Astrocyte (in vitro differentiated cells and primary cell): ENCODE data around the gene NECTIN4. TPM values are rescaled to one million over a fixed set of nuclear protein-coding genes. Genes with fewer than 3 reads are reported as not detected.

Experiments used
- DNase-seq: peaks from one replicate; pipeline ENCODE4 v3.0.0-alpha.2; 2010; ENCODE audit warnings: low read depth
- FAIRE-seq: peaks from 2 replicates; lab custom pipeline; 2011; peaks lifted over from hg19 to GRCh38; lab: Jason Lieb, UNC
- H2AFZ ChIP-seq: 2 replicates; pipeline ENCODE4 v1.6.0; 2012; ENCODE audit warnings: low read depth, low read length, inconsistent platforms
- H3K27ac ChIP-seq: 2 replicates; pipeline ENCODE4 v1.5.1; 2011; ENCODE audit warnings: low read depth, low read length, inconsistent platforms
- H3K27me3 ChIP-seq: 2 replicates; pipeline ENCODE4 v1.6.0; 2011; ENCODE audit warnings: low read length, inconsistent platforms; ENCODE audit not compliant: insufficient read depth
- H3K36me3 ChIP-seq: 2 replicates; pipeline ENCODE4 v1.5.1; 2011; ENCODE audit warnings: low read length, inconsistent platforms; ENCODE audit not compliant: insufficient read depth
- H3K4me1 ChIP-seq: 2 replicates; pipeline ENCODE4 v1.5.1; 2011; ENCODE audit warnings: low read length, inconsistent platforms; ENCODE audit not compliant: insufficient read depth
- H3K4me2 ChIP-seq: 2 replicates; pipeline ENCODE4 v1.6.0; 2012; ENCODE audit warnings: low read length, inconsistent platforms
- H3K4me3 ChIP-seq: 2 replicates; pipeline ENCODE4 v1.5.1; 2011; ENCODE audit warnings: low read depth, mild to moderate bottlenecking, low read length, inconsistent platforms; ENCODE audit not compliant: insufficient read depth
- H3K79me2 ChIP-seq: 2 replicates; pipeline ENCODE4 v1.6.0; 2012; ENCODE audit warnings: mild to moderate bottlenecking, low read length, inconsistent platforms; ENCODE audit not compliant: insufficient read depth
- H3K9ac ChIP-seq: 2 replicates; pipeline ENCODE4 v1.6.0; 2012; ENCODE audit warnings: mild to moderate bottlenecking, low read length, inconsistent platforms
- H3K9me3 ChIP-seq: 2 replicates; pipeline ENCODE4 v1.5.1; 2012; ENCODE audit warnings: low read depth, mild to moderate bottlenecking, low read length, inconsistent platforms; ENCODE audit not compliant: insufficient read depth
- H4K20me1 ChIP-seq: 2 replicates; pipeline ENCODE4 v1.6.0; 2012; ENCODE audit warnings: low read length, inconsistent platforms; ENCODE audit not compliant: insufficient read depth
- H3K27ac Mint-ChIP-seq: one replicate; pipeline ENCODE4 v1.8.0; 2021; ENCODE audit warnings: mild to moderate bottlenecking, mixed read lengths; ENCODE audit not compliant: unreplicated experiment
- H3K27me3 Mint-ChIP-seq: one replicate; pipeline ENCODE4 v1.8.0; 2021; ENCODE audit warnings: low read depth, mixed read lengths; ENCODE audit not compliant: unreplicated experiment
- H3K36me3 Mint-ChIP-seq: one replicate; pipeline ENCODE4 v1.8.0; 2021; ENCODE audit warnings: low read depth, mixed read lengths; ENCODE audit not compliant: unreplicated experiment
- H3K4me1 Mint-ChIP-seq: one replicate; pipeline ENCODE4 v1.8.0; 2021; ENCODE audit warnings: low read depth, mixed read lengths; ENCODE audit not compliant: unreplicated experiment
- H3K4me3 Mint-ChIP-seq: one replicate; pipeline ENCODE4 v1.8.0; 2021; ENCODE audit warnings: mild to moderate bottlenecking, moderate library complexity, mixed read lengths; ENCODE audit not compliant: unreplicated experiment
- H3K9me3 Mint-ChIP-seq: one replicate; pipeline ENCODE4 v1.8.0; 2021; ENCODE audit warnings: mild to moderate bottlenecking, mixed read lengths; ENCODE audit not compliant: unreplicated experiment
- EZH2 ChIP-seq: IDR thresholded peaks from 2 replicates; pipeline ENCODE4 v1.6.1; 2012; ENCODE audit warnings: mild to moderate bottlenecking, low read length, inconsistent platforms; ENCODE audit not compliant: insufficient read depth
- total RNA-seq: library from RNA; stranded (reverse); gene quantifications from 2 replicates; pipeline ENCODE4 v1.2.1, GENCODE V29; 2021
- TF ChIP-seq, protein P1 (sequence below): IDR thresholded peaks from 2 replicates; pipeline ENCODE4 v1.5.1; 2011; ENCODE audit warnings: low read depth, mild to moderate bottlenecking, inconsistent platforms, low read length, moderate library complexity; ENCODE audit not compliant: insufficient read depth

Gene NECTIN4
- total RNA-seq, 1 donor from 2014 or later: 1.9 TPM

DNA sequence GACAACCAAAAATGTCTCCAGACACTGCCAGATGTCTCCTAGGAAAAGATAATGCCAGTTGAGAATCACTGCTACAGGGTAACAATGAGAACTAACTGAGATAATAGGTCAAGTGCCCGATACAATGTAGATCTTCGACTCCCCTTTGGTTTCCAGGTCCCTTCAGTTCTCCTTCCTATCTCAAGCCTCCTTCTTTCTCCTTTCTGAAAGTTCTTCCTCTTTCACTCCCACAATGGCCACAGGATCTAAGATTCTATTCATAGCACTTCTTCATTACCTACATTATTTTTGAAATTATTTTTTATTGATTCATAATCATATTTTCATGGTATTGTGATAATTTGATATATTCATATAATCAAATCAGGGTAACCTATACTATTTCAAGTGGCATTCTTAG lies 22.2 kb upstream of the NECTIN4 start:
- peaks cover 15% of the 10 kb centered on the region for H3K4me1 Mint-ChIP-seq
- no peak overlapping the region for H3K27ac Mint-ChIP-seq
- no peak overlapping the region for H3K4me2 ChIP-seq
- no peak overlapping the region for H3K9ac ChIP-seq
- no peak overlapping the region for H3K27ac ChIP-seq
- H3K36me3 ChIP-seq: peaks cover 9% of the 10 kb centered on the region
- TF ChIP-seq EZH2: no peak
- TF ChIP-seq, protein P1, sequence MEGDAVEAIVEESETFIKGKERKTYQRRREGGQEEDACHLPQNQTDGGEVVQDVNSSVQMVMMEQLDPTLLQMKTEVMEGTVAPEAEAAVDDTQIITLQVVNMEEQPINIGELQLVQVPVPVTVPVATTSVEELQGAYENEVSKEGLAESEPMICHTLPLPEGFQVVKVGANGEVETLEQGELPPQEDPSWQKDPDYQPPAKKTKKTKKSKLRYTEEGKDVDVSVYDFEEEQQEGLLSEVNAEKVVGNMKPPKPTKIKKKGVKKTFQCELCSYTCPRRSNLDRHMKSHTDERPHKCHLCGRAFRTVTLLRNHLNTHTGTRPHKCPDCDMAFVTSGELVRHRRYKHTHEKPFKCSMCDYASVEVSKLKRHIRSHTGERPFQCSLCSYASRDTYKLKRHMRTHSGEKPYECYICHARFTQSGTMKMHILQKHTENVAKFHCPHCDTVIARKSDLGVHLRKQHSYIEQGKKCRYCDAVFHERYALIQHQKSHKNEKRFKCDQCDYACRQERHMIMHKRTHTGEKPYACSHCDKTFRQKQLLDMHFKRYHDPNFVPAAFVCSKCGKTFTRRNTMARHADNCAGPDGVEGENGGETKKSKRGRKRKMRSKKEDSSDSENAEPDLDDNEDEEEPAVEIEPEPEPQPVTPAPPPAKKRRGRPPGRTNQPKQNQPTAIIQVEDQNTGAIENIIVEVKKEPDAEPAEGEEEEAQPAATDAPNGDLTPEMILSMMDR: no peak
- H4K20me1 ChIP-seq: peaks cover 73% of the 10 kb centered on the region
- H3K27me3 Mint-ChIP-seq: no peaks in the 10 kb centered on the region
- H3K9me3 Mint-ChIP-seq: no peaks in the 10 kb centered on the region
- H3K4me1 ChIP-seq: peaks cover 11% of the 10 kb centered on the region
- FAIRE-seq (no peak), DNase-seq (no peak)
- no peak overlapping the region for H2AFZ ChIP-seq
- H3K36me3 Mint-ChIP-seq: peaks cover 1% of the 10 kb centered on the region
- H3K9me3 ChIP-seq: no peaks in the 10 kb centered on the region
- no peak overlapping the region for H3K4me3 Mint-ChIP-seq
- no peak overlapping the region for H3K4me3 ChIP-seq
- no peaks in the 10 kb centered on the region for H3K27me3 ChIP-seq
- peaks cover 97% of the 10 kb centered on the region for H3K79me2 ChIP-seq

DNA sequence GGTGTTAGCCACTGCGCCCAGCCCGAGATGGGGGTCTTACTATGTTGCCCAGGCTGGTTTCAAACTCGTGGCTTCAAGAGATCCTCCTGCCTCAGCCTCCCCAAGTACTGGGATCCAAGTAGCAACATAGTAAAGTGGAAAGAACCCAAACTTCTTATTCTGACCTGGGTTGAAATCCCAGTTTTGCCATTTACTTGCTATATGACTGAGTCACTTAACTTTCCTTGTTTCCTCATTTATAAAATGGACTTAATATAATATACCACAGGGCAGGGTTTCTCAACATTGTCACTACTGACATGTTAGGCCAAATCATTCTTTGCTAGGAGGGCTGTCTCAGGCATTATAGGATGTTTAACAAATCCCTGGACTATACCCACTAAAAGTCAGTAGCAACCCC lies 21.8 kb upstream of the NECTIN4 start:
- peaks cover 11% of the 10 kb centered on the region for H3K4me1 ChIP-seq
- TF ChIP-seq, protein P1: no peak
- Mint-ChIP-seq H3K4me3 (no peak overlapping the region), H3K27ac (no peak overlapping the region), H3K4me1 (peaks cover 15% of the 10 kb centered on the region), H3K9me3 (no peaks in the 10 kb centered on the region), H3K36me3 (peaks cover 1% of the 10 kb centered on the region), H3K27me3 (no peaks in the 10 kb centered on the region)
- H4K20me1 ChIP-seq: peaks cover 77% of the 10 kb centered on the region
- H3K27ac ChIP-seq: no peak overlapping the region
- no peak for DNase-seq
- H3K27me3 ChIP-seq: no peaks in the 10 kb centered on the region
- no peak overlapping the region for H2AFZ ChIP-seq
- H3K9ac ChIP-seq: no peak overlapping the region
- peaks cover 97% of the 10 kb centered on the region for H3K79me2 ChIP-seq
- no peak for FAIRE-seq
- peaks cover 9% of the 10 kb centered on the region for H3K36me3 ChIP-seq
- H3K9me3 ChIP-seq: no peaks in the 10 kb centered on the region
- H3K4me3 ChIP-seq: no peak overlapping the region
- no peak overlapping the region for H3K4me2 ChIP-seq

DNA sequence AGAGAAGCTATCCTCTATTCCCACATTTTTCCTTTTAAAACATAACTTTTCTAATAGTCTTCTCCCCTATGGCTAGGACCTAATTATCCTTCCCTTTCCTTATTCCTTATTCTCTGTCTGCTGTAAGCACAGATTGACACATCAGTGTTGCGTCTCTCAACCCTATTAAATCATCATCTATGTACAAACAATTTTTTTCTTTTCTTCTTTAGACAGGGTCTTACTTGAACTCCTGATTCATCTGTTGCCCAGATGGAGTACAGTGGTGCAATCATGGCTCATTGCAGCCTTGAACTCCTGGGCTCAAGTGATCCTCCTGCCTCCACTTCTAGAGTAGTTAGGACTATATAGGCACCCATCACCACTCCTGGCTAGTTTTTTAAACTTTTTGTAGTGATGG lies 17.1 kb upstream of the NECTIN4 start:
- H3K4me2 ChIP-seq: no peak overlapping the region
- Mint-ChIP-seq H3K27me3 (no peaks in the 10 kb centered on the region), H3K4me1 (peaks cover under 1% of the 10 kb centered on the region), H3K36me3 (peaks cover 5% of the 10 kb centered on the region), H3K4me3 (peak overlapping the region; percentile 17), H3K27ac (no peak overlapping the region), H3K9me3 (no peaks in the 10 kb centered on the region)
- peaks cover 16% of the 10 kb centered on the region for H3K36me3 ChIP-seq
- no peak for FAIRE-seq
- peaks cover 84% of the 10 kb centered on the region for H4K20me1 ChIP-seq
- DNase-seq: no peak
- H3K4me3 ChIP-seq: no peak overlapping the region
- H2AFZ ChIP-seq: no peak overlapping the region
- no peaks in the 10 kb centered on the region for H3K27me3 ChIP-seq
- H3K4me1 ChIP-seq: no peaks in the 10 kb centered on the region
- no peak overlapping the region for H3K9ac ChIP-seq
- H3K9me3 ChIP-seq: no peaks in the 10 kb centered on the region
- peaks cover 89% of the 10 kb centered on the region for H3K79me2 ChIP-seq
- H3K27ac ChIP-seq: no peak overlapping the region
- no peak for TF ChIP-seq EZH2
